Measurements from ENCODE around the gene AFF3. TPM values are rescaled to one million over a fixed set of nuclear protein-coding genes. Genes with fewer than 3 reads are reported as not detected.
"Not testable (repeated sequence)": the region's sequence is repeated elsewhere in the genome, so short reads cannot be mapped to it uniquely, and the experiment has no call there.

Gene AFF3
- total RNA-seq, 5 donors from 2014 or later (not counting 1 experiment from before 2014, with no cell fraction given): 9.9 to 23.5 (median 11.5) TPM

DNA sequence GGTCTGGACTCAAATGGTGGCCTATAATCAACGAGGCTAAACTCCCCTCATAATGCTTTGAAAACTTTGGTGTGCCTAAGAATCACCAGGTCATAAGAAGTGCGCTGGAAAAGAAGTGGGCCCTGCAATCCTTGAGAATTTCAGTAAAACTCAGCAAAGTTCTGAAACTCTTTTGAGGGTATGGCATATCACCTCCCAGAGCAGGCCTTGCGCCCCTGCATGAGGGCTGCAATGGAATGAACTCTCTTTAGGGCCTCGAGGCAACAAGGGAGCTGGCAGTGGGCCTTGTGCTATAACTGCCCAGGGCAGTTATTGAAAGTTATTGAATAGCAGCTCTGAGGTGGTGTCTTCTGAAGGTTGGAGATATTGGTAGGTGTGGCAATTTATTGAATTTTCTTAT, 34.5 kb upstream of the AFF3 start:
- H3K27me3 Mint-ChIP-seq: no peaks in the 10 kb centered on the region
- H3K27ac Mint-ChIP-seq: no peak overlapping the region
- no peaks in the 10 kb centered on the region for H3K9me3 Mint-ChIP-seq
- H3K4me1 Mint-ChIP-seq: no peaks in the 10 kb centered on the region
- ChIA-PET POLR2A (interaction anchor here in 1 of 2 donors (0.6 kb wide), 1 partner anchor 26 kb away, joined by 6 read pairs; no protein-coding TSS in a partner anchor), CTCF (interaction anchor here in 1 of 2 donors (1.2 kb wide), 1 partner anchor 618 kb away, joined by 3 read pairs; no protein-coding TSS in a partner anchor)
- no peak overlapping the region for H3K4me3 Mint-ChIP-seq
- H3K27me3 ChIP-seq (replicated peaks in 1 of 2; ENCODE audit: control insufficient read depth in 2 of 2, extremely low read depth in 1 of 2, insufficient read depth in 2 of 2, low read length in 1 of 2): no peaks in the 10 kb centered on the region
- H3K4me3 ChIP-seq (ENCODE audit: control insufficient read depth in 1 of 2, extremely low read depth in 1 of 2, low read length in 1 of 2): no peak overlapping the region
- H3K36me3 Mint-ChIP-seq: no peaks in the 10 kb centered on the region
- no peaks in the 10 kb centered on the region for H3K4me1 ChIP-seq (ENCODE audit: control insufficient read depth in 1 of 2, extremely low read depth in 1 of 2, insufficient read depth in 2 of 2, low read length in 2 of 2)
- ATAC-seq (replicated peaks in 1 of 4) (no peak), DNase-seq (no peak)
- 83% methylated on average over 3 of the region's 4 CpGs for WGBS (ENCODE audit: insufficient coverage)
- no peak overlapping the region for H3K27ac ChIP-seq (ENCODE audit: low read length)
- no peaks in the 10 kb centered on the region for H3K36me3 ChIP-seq (ENCODE audit: control insufficient read depth in 2 of 2, extremely low read depth in 1 of 2, insufficient read depth in 1 of 2, low read length in 1 of 2)
- H3K9me3 ChIP-seq: no peaks in the 10 kb centered on the region

DNA sequence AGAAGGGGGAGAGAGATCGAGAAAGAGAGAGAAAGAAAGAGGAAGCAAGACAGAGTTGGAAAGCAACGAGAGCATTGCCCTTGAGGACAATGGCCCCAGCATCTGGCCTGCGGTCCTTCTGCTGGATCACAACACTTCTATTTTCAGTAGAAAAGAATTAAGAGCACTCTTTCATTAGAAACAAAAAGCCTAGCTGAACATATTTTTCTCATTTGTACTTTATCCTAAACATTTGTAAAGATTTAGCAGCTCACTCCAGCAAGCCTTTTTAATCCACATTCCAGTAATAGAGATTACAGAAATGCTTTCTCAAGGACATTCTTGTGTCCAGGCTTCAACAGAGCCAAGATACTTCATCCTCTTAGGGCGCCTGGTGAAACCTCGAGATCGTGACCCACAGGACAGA, 31.6 kb upstream of the AFF3 start:
- ATAC-seq (replicated peaks in 1 of 4) (no peak), DNase-seq (no peak)
- H3K4me3 Mint-ChIP-seq: no peak overlapping the region
- Histone ChIP-seq H3K4me1 (ENCODE audit: control insufficient read depth in 1 of 2, extremely low read depth in 1 of 2, insufficient read depth in 2 of 2, low read length in 2 of 2) (no peaks in the 10 kb centered on the region), H3K4me3 (ENCODE audit: control insufficient read depth in 1 of 2, extremely low read depth in 1 of 2, low read length in 1 of 2) (no peak overlapping the region), H3K36me3 (ENCODE audit: control insufficient read depth in 2 of 2, extremely low read depth in 1 of 2, insufficient read depth in 1 of 2, low read length in 1 of 2) (no peaks in the 10 kb centered on the region), H3K27ac (ENCODE audit: low read length) (no peak overlapping the region), H3K9me3 (no peaks in the 10 kb centered on the region), H3K27me3 (replicated peaks in 1 of 2; ENCODE audit: control insufficient read depth in 2 of 2, extremely low read depth in 1 of 2, insufficient read depth in 2 of 2, low read length in 1 of 2) (no peaks in the 10 kb centered on the region)
- H3K36me3 Mint-ChIP-seq: no peaks in the 10 kb centered on the region
- 87% methylated on average over 4 of the region's 6 CpGs for WGBS (ENCODE audit: insufficient coverage)
- no peaks in the 10 kb centered on the region for H3K27me3 Mint-ChIP-seq
- POLR2A ChIA-PET: no interaction called here
- CTCF ChIA-PET: no interaction called here
- no peaks in the 10 kb centered on the region for H3K9me3 Mint-ChIP-seq
- H3K27ac Mint-ChIP-seq: no peak overlapping the region
- no peaks in the 10 kb centered on the region for H3K4me1 Mint-ChIP-seq

DNA sequence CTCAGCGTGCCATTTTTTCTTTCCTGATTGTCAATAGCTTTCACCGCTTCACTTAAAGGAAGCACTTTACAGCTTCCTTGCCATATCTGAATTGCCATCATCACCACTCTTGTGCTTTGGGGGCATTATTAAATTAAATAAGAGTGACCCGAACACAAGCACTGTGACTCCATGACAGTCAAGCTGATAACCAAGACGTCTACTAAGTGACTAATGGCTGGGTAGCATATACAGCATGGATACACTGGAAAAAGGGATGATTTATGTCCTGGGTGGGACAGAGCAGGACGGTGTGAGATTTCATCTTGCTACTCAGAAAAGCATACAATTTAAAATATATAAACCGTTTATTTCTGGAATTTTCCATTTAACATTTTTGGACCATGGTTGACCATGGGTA, 24.3 kb upstream of the AFF3 start:
- ChIA-PET POLR2A (no interaction called here), CTCF (no interaction called here)
- WGBS (ENCODE audit: insufficient coverage): 92% methylated on average over 2 of the region's 6 CpGs
- Mint-ChIP-seq H3K9me3 (peaks cover 6 to 13% (median 7%) of the 10 kb centered on the region in 3 donors), H3K4me3 (no peak overlapping the region), H3K27me3 (no peaks in the 10 kb centered on the region), H3K4me1 (no peaks in the 10 kb centered on the region), H3K27ac (no peak overlapping the region), H3K36me3 (no peaks in the 10 kb centered on the region)
- ATAC-seq (replicated peaks in 1 of 4): no peak
- DNase-seq: no peak
- Histone ChIP-seq H3K27me3 (replicated peaks in 1 of 2; ENCODE audit: control insufficient read depth in 2 of 2, extremely low read depth in 1 of 2, insufficient read depth in 2 of 2, low read length in 1 of 2) (no peaks in the 10 kb centered on the region), H3K36me3 (ENCODE audit: control insufficient read depth in 2 of 2, extremely low read depth in 1 of 2, insufficient read depth in 1 of 2, low read length in 1 of 2) (no peaks in the 10 kb centered on the region), H3K27ac (ENCODE audit: low read length) (no peak overlapping the region), H3K4me3 (ENCODE audit: control insufficient read depth in 1 of 2, extremely low read depth in 1 of 2, low read length in 1 of 2) (no peak overlapping the region), H3K9me3 (no peaks in the 10 kb centered on the region), H3K4me1 (ENCODE audit: control insufficient read depth in 1 of 2, extremely low read depth in 1 of 2, insufficient read depth in 2 of 2, low read length in 2 of 2) (no peaks in the 10 kb centered on the region)

DNA sequence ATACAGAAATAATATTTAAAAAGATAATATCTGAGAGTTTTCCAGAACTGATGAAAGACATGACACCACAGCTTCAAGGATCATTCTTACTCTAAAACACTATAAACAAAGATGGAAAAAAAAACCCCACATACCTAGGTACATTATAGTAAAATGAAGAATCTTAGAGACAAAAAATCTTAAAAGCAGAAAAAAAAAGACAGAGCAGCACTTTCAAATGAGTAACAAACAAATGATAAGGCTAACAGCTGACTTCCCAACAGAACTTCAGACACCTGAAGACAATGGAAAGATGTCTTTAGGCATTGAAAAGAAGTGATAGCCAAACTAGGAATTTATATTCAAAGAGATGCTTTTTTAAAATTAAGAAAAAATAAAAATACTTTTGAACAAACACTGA, 21.2 kb upstream of the AFF3 start:
- no peak for ATAC-seq (replicated peaks in 1 of 4)
- H3K4me1 ChIP-seq (ENCODE audit: control insufficient read depth in 1 of 2, extremely low read depth in 1 of 2, insufficient read depth in 2 of 2, low read length in 2 of 2): no peaks in the 10 kb centered on the region
- Mint-ChIP-seq H3K36me3 (no peaks in the 10 kb centered on the region), H3K9me3 (peaks cover 6 to 13% (median 7%) of the 10 kb centered on the region in 3 donors), H3K27me3 (peaks cover 3 to 8% of the 10 kb centered on the region in 2 donors), H3K27ac (no peak overlapping the region), H3K4me3 (no peak overlapping the region), H3K4me1 (no peaks in the 10 kb centered on the region)
- POLR2A ChIA-PET: no interaction called here
- H3K27ac ChIP-seq (ENCODE audit: low read length): no peak overlapping the region
- CTCF ChIA-PET: no interaction called here
- H3K4me3 ChIP-seq (ENCODE audit: control insufficient read depth in 1 of 2, extremely low read depth in 1 of 2, low read length in 1 of 2): no peak overlapping the region
- H3K27me3 ChIP-seq (replicated peaks in 1 of 2; ENCODE audit: control insufficient read depth in 2 of 2, extremely low read depth in 1 of 2, insufficient read depth in 2 of 2, low read length in 1 of 2): peaks cover 0 to 2% of the 10 kb centered on the region in 2 experiments
- no peaks in the 10 kb centered on the region for H3K36me3 ChIP-seq (ENCODE audit: control insufficient read depth in 2 of 2, extremely low read depth in 1 of 2, insufficient read depth in 1 of 2, low read length in 1 of 2)
- DNase-seq: no peak
- no peaks in the 10 kb centered on the region for H3K9me3 ChIP-seq

DNA sequence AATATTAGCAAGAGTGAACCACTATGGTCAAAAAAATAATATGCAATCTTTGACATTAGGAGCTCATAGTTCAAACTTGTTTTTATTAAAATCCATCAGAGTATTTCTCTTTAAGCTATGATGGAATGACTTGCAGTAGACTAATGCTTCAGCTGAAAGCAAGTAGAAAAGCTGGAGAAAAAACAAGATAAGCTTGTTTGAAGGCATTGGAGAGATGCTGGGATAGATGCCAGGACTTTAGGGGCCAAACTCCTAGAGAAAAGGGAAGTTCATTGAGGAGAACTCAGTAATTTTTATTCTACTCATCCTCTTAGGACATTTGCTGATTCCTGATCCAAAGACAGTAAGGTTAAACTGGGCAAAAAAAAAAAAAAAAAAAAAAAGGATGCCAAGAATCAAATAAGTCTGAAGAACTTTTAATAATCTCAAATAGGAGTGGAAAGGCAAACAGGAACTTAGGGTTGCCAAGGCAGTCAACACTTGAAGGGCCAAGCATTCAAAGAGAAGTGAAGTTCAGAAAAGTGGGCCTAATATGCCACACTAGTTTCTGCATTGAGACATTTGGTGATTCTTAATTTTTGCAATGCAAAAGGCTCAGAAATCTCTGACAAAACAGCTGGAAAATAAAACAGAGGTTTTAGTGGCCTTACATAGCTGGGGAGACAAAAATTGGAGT, 19.7 kb upstream of the AFF3 start:
- Mint-ChIP-seq H3K4me1 (no peaks in the 10 kb centered on the region), H3K4me3 (no peak overlapping the region), H3K9me3 (peaks cover 6 to 13% (median 7%) of the 10 kb centered on the region in 3 donors), H3K27ac (no peak overlapping the region), H3K36me3 (no peaks in the 10 kb centered on the region), H3K27me3 (peaks cover 8 to 11% of the 10 kb centered on the region in 2 donors)
- DNase-seq (no peak), ATAC-seq (replicated peaks in 1 of 4) (no peak)
- CTCF ChIA-PET: no interaction called here
- Histone ChIP-seq H3K27me3 (replicated peaks in 1 of 2; ENCODE audit: control insufficient read depth in 2 of 2, extremely low read depth in 1 of 2, insufficient read depth in 2 of 2, low read length in 1 of 2) (peaks cover 0 to 5% of the 10 kb centered on the region in 2 experiments), H3K36me3 (ENCODE audit: control insufficient read depth in 2 of 2, extremely low read depth in 1 of 2, insufficient read depth in 1 of 2, low read length in 1 of 2) (no peaks in the 10 kb centered on the region), H3K27ac (ENCODE audit: low read length) (no peak overlapping the region), H3K4me3 (ENCODE audit: control insufficient read depth in 1 of 2, extremely low read depth in 1 of 2, low read length in 1 of 2) (no peak overlapping the region), H3K4me1 (ENCODE audit: control insufficient read depth in 1 of 2, extremely low read depth in 1 of 2, insufficient read depth in 2 of 2, low read length in 2 of 2) (no peaks in the 10 kb centered on the region), H3K9me3 (no peaks in the 10 kb centered on the region)
- POLR2A ChIA-PET: no interaction called here

DNA sequence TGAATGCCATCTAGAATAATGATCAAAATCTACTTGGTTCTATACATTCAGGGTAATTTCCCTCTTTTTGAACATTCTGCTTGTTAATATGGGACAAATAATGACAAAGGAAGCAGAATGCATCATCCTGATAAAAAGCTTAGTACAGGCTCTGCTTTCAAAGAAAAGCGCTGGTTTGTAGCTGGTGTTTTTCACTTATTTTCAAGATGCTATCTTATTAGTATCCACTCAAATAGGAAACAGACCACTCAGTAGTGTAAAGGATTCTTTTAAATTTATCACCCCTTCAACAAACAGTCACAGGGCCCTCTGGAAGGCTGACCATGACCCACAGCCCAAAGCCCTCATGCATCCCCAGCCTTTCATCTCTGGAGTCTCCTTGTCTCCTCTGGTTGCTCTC, 18.0 kb upstream of the AFF3 start:
- Mint-ChIP-seq H3K4me1 (no peaks in the 10 kb centered on the region), H3K36me3 (no peaks in the 10 kb centered on the region), H3K27ac (no peak overlapping the region), H3K27me3 (peaks cover 8 to 11% of the 10 kb centered on the region in 2 donors), H3K9me3 (peaks cover 6 to 13% (median 7%) of the 10 kb centered on the region in 3 donors), H3K4me3 (no peak overlapping the region)
- H3K4me3 ChIP-seq (ENCODE audit: control insufficient read depth in 1 of 2, extremely low read depth in 1 of 2, low read length in 1 of 2): no peak overlapping the region
- no CpG with 5 or more reads among the region's 1 CpG for WGBS (ENCODE audit: insufficient coverage)
- no peak overlapping the region for H3K27ac ChIP-seq (ENCODE audit: low read length)
- ATAC-seq (replicated peaks in 1 of 4): no peak
- H3K36me3 ChIP-seq (ENCODE audit: control insufficient read depth in 2 of 2, extremely low read depth in 1 of 2, insufficient read depth in 1 of 2, low read length in 1 of 2): no peaks in the 10 kb centered on the region
- CTCF ChIA-PET: no interaction called here
- POLR2A ChIA-PET: no interaction called here
- no peak for DNase-seq
- no peaks in the 10 kb centered on the region for H3K4me1 ChIP-seq (ENCODE audit: control insufficient read depth in 1 of 2, extremely low read depth in 1 of 2, insufficient read depth in 2 of 2, low read length in 2 of 2)
- H3K27me3 ChIP-seq (replicated peaks in 1 of 2; ENCODE audit: control insufficient read depth in 2 of 2, extremely low read depth in 1 of 2, insufficient read depth in 2 of 2, low read length in 1 of 2): peaks cover 0 to 7% of the 10 kb centered on the region in 2 experiments
- H3K9me3 ChIP-seq: no peaks in the 10 kb centered on the region

DNA sequence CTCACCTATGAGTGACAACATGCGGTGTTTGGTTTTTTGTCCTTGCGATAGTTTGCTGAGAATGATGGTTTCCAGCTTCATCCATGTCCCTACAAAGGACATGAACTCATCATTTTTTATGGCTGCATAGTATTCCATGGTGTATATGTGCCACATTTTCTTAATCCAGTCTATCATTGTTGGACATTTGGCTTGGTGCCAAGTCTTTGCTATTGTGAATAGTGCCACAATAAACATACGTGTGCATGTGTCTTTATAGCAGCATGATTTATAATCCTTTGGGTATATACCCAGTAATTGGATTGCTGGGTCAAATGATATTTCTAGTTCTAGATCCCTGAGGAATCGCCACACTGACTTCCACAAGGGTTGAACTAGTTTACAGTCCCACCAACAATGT, 9.4 kb upstream of the AFF3 start:
- ATAC-seq (replicated peaks in 1 of 4); H3K4me1 ChIP-seq (ENCODE audit: control insufficient read depth in 1 of 2, extremely low read depth in 1 of 2, insufficient read depth in 2 of 2, low read length in 2 of 2); POLR2A ChIA-PET; H3K4me1 Mint-ChIP-seq; H3K27me3 ChIP-seq (replicated peaks in 1 of 2; ENCODE audit: control insufficient read depth in 2 of 2, extremely low read depth in 1 of 2, insufficient read depth in 2 of 2, low read length in 1 of 2); H3K27ac ChIP-seq (ENCODE audit: low read length); H3K4me3 ChIP-seq (ENCODE audit: control insufficient read depth in 1 of 2, extremely low read depth in 1 of 2, low read length in 1 of 2); H3K4me3 Mint-ChIP-seq; CTCF ChIA-PET; H3K9me3 ChIP-seq; DNase-seq; H3K27me3 Mint-ChIP-seq; H3K27ac Mint-ChIP-seq; H3K9me3 Mint-ChIP-seq; H3K36me3 Mint-ChIP-seq; H3K36me3 ChIP-seq (ENCODE audit: control insufficient read depth in 2 of 2, extremely low read depth in 1 of 2, insufficient read depth in 1 of 2, low read length in 1 of 2): not testable (repeated sequence)
- WGBS (ENCODE audit: insufficient coverage): no CpG with 5 or more reads among the region's 4 CpGs

Measured in T-cell (primary cell).